Measurements from ENCODE around the gene CCDC9.
A peak's percentile ranks its signal among the peaks of the same experiment; 100 is the strongest.

The CCDC9 gene

DNA sequence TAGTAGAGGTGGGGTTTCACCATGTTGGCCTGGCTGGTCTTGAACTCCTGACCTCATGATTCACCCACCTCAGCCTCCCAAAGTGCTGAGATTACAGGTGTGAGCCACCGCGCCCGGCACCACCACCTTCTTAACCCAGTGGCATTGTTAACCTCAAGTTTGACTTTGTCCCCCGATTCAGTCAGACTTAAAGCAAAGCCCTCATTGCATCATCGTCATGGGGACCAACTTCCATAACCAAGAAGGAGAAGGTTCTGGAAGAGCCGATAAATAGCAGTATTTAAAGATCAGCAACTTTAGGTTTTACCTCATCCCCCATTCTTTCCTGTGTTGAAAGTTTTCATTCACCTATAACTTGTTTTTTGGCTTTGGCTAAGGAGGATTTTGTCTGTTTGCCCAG, 11.7 kb downstream of the CCDC9 start:
- Histone ChIP-seq H3K36me3 (ENCODE audit: control insufficient read depth, insufficient read depth, low read length) (no peaks in the 10 kb centered on the region), H3K4me3 (ENCODE audit: low read depth, low read length) (no peak overlapping the region), H3K27me3 (ENCODE audit: control insufficient read depth, insufficient read depth, low read length) (no peaks in the 10 kb centered on the region), H3K4me1 (no peaks in the 10 kb centered on the region), H3K4me2 (ENCODE audit: low read length) (no peak overlapping the region), H3K79me2 (no peaks in the 10 kb centered on the region), H2AFZ (no peak overlapping the region), H3K9me3 (ENCODE audit: control insufficient read depth, low read length) (no peaks in the 10 kb centered on the region), H3K27ac (no peak overlapping the region), H3K9ac (no peak overlapping the region)
- TF ChIP-seq, protein P1, sequence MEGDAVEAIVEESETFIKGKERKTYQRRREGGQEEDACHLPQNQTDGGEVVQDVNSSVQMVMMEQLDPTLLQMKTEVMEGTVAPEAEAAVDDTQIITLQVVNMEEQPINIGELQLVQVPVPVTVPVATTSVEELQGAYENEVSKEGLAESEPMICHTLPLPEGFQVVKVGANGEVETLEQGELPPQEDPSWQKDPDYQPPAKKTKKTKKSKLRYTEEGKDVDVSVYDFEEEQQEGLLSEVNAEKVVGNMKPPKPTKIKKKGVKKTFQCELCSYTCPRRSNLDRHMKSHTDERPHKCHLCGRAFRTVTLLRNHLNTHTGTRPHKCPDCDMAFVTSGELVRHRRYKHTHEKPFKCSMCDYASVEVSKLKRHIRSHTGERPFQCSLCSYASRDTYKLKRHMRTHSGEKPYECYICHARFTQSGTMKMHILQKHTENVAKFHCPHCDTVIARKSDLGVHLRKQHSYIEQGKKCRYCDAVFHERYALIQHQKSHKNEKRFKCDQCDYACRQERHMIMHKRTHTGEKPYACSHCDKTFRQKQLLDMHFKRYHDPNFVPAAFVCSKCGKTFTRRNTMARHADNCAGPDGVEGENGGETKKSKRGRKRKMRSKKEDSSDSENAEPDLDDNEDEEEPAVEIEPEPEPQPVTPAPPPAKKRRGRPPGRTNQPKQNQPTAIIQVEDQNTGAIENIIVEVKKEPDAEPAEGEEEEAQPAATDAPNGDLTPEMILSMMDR (IDR thresholded peaks at IDR 0.05): no peak

DNA sequence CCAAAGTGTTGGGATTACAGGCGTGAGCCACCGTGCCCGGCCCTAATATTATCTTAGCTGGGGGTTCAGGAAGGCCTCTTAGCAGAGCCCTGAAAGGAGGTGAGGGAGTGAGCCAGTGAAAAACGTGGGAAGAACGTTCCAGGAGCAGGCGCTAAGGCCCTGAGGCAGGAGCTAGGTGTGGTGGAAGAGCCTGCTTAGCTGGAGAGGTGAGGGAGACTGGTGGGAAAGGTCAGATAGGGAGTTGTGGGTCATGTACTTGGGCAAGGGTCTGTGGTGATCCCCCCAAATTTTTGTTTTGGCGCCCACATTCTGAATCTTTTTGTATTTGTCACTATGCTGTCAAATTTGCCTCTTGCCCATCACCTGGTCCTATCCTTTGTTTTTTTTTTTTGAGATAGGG, 13.3 kb downstream of the CCDC9 start:
- Histone ChIP-seq H3K4me3 (ENCODE audit: low read depth, low read length) (no peak overlapping the region), H3K9ac (no peak overlapping the region), H3K27me3 (ENCODE audit: control insufficient read depth, insufficient read depth, low read length) (no peaks in the 10 kb centered on the region), H3K4me1 (no peaks in the 10 kb centered on the region), H3K9me3 (ENCODE audit: control insufficient read depth, low read length) (no peaks in the 10 kb centered on the region), H3K36me3 (ENCODE audit: control insufficient read depth, insufficient read depth, low read length) (no peaks in the 10 kb centered on the region), H3K79me2 (no peaks in the 10 kb centered on the region), H3K4me2 (ENCODE audit: low read length) (no peak overlapping the region), H2AFZ (no peak overlapping the region), H3K27ac (no peak overlapping the region)
- TF ChIP-seq, protein P1 (IDR thresholded peaks at IDR 0.05): no peak

DNA sequence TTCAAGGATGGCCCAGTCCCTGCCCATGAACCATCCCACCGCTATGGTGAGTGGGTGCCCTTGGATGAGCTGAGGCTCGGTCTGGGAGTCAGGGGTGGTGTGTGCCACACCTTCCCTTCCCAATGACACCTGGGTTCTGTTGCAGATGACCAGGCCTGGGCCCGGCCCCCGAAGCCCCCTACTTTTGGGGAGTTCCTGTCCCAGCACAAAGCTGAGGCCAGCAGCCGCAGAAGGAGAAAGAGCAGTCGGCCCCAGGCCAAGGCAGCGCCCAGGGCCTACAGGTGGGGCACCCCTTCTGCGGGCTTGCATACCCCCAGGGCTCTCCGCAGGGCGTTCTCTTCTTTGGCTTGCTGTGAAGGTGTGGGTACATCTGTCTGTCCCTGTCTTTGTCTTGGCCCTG, 14.1 kb downstream of the CCDC9 start:
- Histone ChIP-seq H3K36me3 (ENCODE audit: control insufficient read depth, insufficient read depth, low read length) (no peaks in the 10 kb centered on the region), H3K27me3 (ENCODE audit: control insufficient read depth, insufficient read depth, low read length) (no peaks in the 10 kb centered on the region), H3K27ac (no peak overlapping the region), H3K4me1 (no peaks in the 10 kb centered on the region), H3K9ac (no peak overlapping the region), H3K4me3 (ENCODE audit: low read depth, low read length) (no peak overlapping the region), H3K4me2 (ENCODE audit: low read length) (no peak overlapping the region), H3K9me3 (ENCODE audit: control insufficient read depth, low read length) (no peaks in the 10 kb centered on the region), H2AFZ (no peak overlapping the region), H3K79me2 (no peaks in the 10 kb centered on the region)
- TF ChIP-seq, protein P1 (IDR thresholded peaks at IDR 0.05): no peak

DNA sequence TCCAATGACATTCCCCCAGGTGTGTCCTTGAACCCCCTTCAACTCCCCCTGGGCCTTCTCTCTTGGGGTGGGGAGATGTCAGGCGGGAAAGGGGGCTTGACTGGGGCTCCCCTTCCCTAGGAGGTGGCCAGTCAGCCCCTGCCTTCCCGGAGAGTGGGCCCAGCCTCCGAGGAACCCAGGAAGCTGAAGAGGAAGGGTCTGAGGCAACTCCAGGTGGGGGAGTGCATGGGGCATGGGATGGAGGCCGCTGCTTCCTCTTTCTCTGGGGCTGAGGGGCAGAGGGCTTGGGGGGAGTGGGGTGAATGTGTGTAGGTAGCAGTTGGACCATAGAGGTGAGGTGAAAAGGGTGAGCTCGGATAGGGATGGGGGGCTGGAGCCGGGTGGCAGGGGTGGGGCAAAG, 15.6 kb downstream of the CCDC9 start:
- Histone ChIP-seq H2AFZ (no peak overlapping the region), H3K36me3 (ENCODE audit: control insufficient read depth, insufficient read depth, low read length) (no peaks in the 10 kb centered on the region), H3K9me3 (ENCODE audit: control insufficient read depth, low read length) (no peaks in the 10 kb centered on the region), H3K4me3 (ENCODE audit: low read depth, low read length) (no peak overlapping the region), H3K4me2 (ENCODE audit: low read length) (no peak overlapping the region), H3K79me2 (no peaks in the 10 kb centered on the region), H3K9ac (no peak overlapping the region), H3K27me3 (ENCODE audit: control insufficient read depth, insufficient read depth, low read length) (no peaks in the 10 kb centered on the region), H3K27ac (no peak overlapping the region), H3K4me1 (no peaks in the 10 kb centered on the region)
- TF ChIP-seq, protein P1 (IDR thresholded peaks at IDR 0.05): no peak

DNA sequence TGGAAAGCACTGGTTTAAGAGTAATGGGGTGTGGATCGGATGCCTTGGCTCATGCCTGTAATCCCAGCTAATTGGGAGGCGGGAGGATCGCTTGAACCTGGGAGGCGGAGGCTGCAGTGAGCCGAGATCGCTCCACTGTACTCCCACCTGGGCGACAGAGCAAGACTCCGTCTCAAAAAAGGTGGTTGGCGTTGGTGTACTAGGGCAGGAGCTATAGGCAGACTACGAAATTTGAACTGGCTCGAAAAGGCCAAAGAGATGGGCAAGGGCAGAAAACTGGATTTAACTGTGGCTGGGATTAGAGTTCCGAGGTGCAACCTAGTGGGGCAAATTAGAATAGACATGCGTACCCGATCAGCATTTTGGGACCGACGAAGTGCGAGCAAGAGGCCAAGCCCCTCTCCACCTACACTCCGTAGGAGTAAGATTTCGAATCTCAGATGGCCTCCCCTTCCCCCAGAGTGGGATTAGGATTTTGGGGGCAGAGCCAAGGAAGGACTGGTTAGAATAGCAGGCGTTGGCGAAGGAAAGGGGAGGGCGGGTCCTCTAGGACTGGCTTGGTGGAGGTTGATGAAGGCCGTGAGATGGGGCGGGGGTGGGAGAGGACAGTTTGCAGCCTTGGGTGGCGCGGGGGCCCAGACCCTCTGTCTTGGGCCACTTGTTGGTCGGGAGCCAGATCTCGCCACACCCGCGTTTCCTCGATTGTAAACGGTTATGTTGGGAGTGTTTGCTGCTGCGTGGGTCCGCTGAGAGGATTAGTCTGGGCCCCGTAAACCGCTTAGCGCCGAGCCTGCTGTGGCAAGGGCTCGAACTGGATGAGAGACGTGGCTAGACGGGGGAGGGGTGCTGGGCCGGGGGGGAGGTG, 16.4 kb downstream of the CCDC9 start:
- Histone ChIP-seq H3K36me3 (ENCODE audit: control insufficient read depth, insufficient read depth, low read length) (no peaks in the 10 kb centered on the region), H2AFZ (peak overlapping the region; percentile 81), H3K79me2 (no peaks in the 10 kb centered on the region), H3K27me3 (ENCODE audit: control insufficient read depth, insufficient read depth, low read length) (no peaks in the 10 kb centered on the region), H3K27ac (peak overlapping the region; percentile 99), H3K9me3 (ENCODE audit: control insufficient read depth, low read length) (no peaks in the 10 kb centered on the region), H3K4me2 (ENCODE audit: low read length) (peak overlapping the region; percentile 88), H3K4me3 (ENCODE audit: low read depth, low read length) (peak overlapping the region; percentile 98), H3K4me1 (no peaks in the 10 kb centered on the region), H3K9ac (no peak overlapping the region)
- TF ChIP-seq, protein P1 (IDR thresholded peaks at IDR 0.05): no peak
